Endothelial cell of umbilical vein (primary cell): ENCODE results near the gene ARID1B. TPM values are rescaled to one million over a fixed set of nuclear protein-coding genes. Genes with fewer than 3 reads are reported as not detected.

ENCODE experiments used
- BruUV-seq: library from RNA; stranded (reverse); fragments of 400-500 nt; replicated peaks from 2 replicates; lab custom pipeline; 2021; lab: Mats Ljungman, UMichigan
- CTCF ChIA-PET: fragments of 300-600, 350-600 bp; sonication (Branson Sonifier 250); formaldehyde crosslinking; loops from one replicate; lab custom pipeline; 2021; ENCODE audit warnings: antibody characterized with exemption, inconsistent platforms; lab: Charles Lee
- POLR2A ChIA-PET: fragments of 300-600, 350-600 bp; sonication (Branson Sonifier 250); formaldehyde crosslinking; loops from one replicate; lab custom pipeline; 2021; ENCODE audit warnings: antibody characterized with exemption, inconsistent platforms; lab: Charles Lee
- DNase-seq: peaks from one replicate; pipeline ENCODE4 v3.0.0-alpha.2; 2011; ENCODE audit warnings: low read depth, low spot score
- FAIRE-seq: peaks from 2 replicates; lab custom pipeline; 2011; peaks lifted over from hg19 to GRCh38; lab: Jason Lieb, UNC
- H2AFZ ChIP-seq: 2 replicates; pipeline ENCODE4 v1.6.0; 2012; ENCODE audit warnings: low read depth, low read length, control low read depth, inconsistent platforms
- H3K27ac ChIP-seq: 2 replicates; pipeline ENCODE4 v1.5.1; 2011; ENCODE audit warnings: low read depth, mild to moderate bottlenecking, control low read depth, low read length, moderate library complexity; ENCODE audit not compliant: insufficient read depth
- H3K27me3 ChIP-seq, 2 experiments: 2 replicates each; pipeline versions ENCODE4 v1.6.0 to v1.6.1; 2011; ENCODE audit warnings: low read length in 2 of 2, mixed read lengths in 1 of 2; ENCODE audit not compliant: control insufficient read depth in 2 of 2, insufficient read depth in 2 of 2
- H3K36me3 ChIP-seq, 2 experiments: 2 replicates in 1 of 2; 3 replicates in 1 of 2; pipeline ENCODE4 v1.5.1; 2011; ENCODE audit warnings: low read length in 2 of 2, mild to moderate bottlenecking in 1 of 2, moderate library complexity in 1 of 2; ENCODE audit not compliant: control insufficient read depth in 2 of 2, insufficient read depth in 2 of 2; ENCODE audit errors: extremely low read depth in 1 of 2
- H3K4me1 ChIP-seq: 3 replicates; pipeline ENCODE4 v1.5.1; 2011; ENCODE audit warnings: mild to moderate bottlenecking, low read length; ENCODE audit not compliant: control insufficient read depth, insufficient read depth; ENCODE audit errors: extremely low read depth
- H3K4me2 ChIP-seq: 2 replicates; pipeline ENCODE4 v1.6.1; 2011; ENCODE audit warnings: low read length, control low read depth, mixed read lengths; ENCODE audit not compliant: insufficient read depth
- H3K4me3 ChIP-seq, 3 experiments: fragments of 200-600 bp in 1 of 3; sonication (generic), shearing (Covaris generic) in 1 of 3; replicated peaks in 1 of 3; 2 replicates each; pipeline ENCODE4 v1.5.1; 2011 to 2016; ENCODE audit warnings: control low read depth in 3 of 3, low read length in 3 of 3, mild to moderate bottlenecking in 2 of 3, inconsistent platforms in 1 of 3, low read depth in 1 of 3, moderate library complexity in 1 of 3; ENCODE audit not compliant: insufficient read depth in 1 of 3
- H3K79me2 ChIP-seq: 2 replicates; pipeline ENCODE4 v1.6.0; 2012; ENCODE audit warnings: low read length, inconsistent platforms; ENCODE audit not compliant: control insufficient read depth, insufficient read depth
- H3K9ac ChIP-seq: replicated peaks from 2 replicates; pipeline ENCODE3; 2011; ENCODE audit warnings: low read length, control low read depth; ENCODE audit not compliant: insufficient read depth; ENCODE audit errors: extremely low read depth
- H3K9me1 ChIP-seq: replicated peaks from 3 replicates; pipeline ENCODE4 v1.6.0; 2011; ENCODE audit warnings: mild to moderate bottlenecking, low read length; ENCODE audit not compliant: control insufficient read depth, insufficient read depth; ENCODE audit errors: extremely low read depth
- H3K9me3 ChIP-seq: replicated peaks from 2 replicates; pipeline ENCODE4 v1.5.1; 2012; ENCODE audit warnings: low read length, inconsistent platforms; ENCODE audit not compliant: control insufficient read depth, insufficient read depth
- H4K20me1 ChIP-seq: replicated peaks from 2 replicates; pipeline ENCODE3; 2011; ENCODE audit warnings: mild to moderate bottlenecking, low read length; ENCODE audit not compliant: control insufficient read depth, insufficient read depth; ENCODE audit errors: extremely low read depth
- EZH2 ChIP-seq: IDR thresholded peaks from 2 replicates; pipeline ENCODE4 v1.6.1; 2012; ENCODE audit warnings: borderline replicate concordance, low read depth, mild to moderate bottlenecking, moderate library complexity, low read length, inconsistent platforms; ENCODE audit not compliant: severe bottlenecking
- FOS ChIP-seq: IDR thresholded peaks from 2 replicates; pipeline ENCODE4 v1.6.1; 2011; ENCODE audit warnings: mild to moderate bottlenecking, low read length, moderate library complexity, borderline replicate concordance; ENCODE audit not compliant: insufficient read depth
- GATA2 ChIP-seq: IDR thresholded peaks from 2 replicates; pipeline ENCODE4 v1.7.0; 2011; ENCODE audit warnings: low read depth, mild to moderate bottlenecking, moderate library complexity, mixed read lengths, low read length; ENCODE audit not compliant: insufficient read length, insufficient read depth
- JUN ChIP-seq: IDR thresholded peaks from 2 replicates; pipeline ENCODE4 v1.6.1; 2011; ENCODE audit warnings: borderline replicate concordance, low read depth; ENCODE audit not compliant: insufficient read length, insufficient read depth
- MYC ChIP-seq: IDR thresholded peaks from one replicate; pipeline ENCODE4 v1.6.1; 2011; ENCODE audit warnings: mild to moderate bottlenecking, low read depth, low read length
- POLR2A ChIP-seq: IDR thresholded peaks from 2 replicates; pipeline ENCODE4 v1.6.1; 2012; ENCODE audit warnings: low read depth, mild to moderate bottlenecking, control low read depth, low read length
- POLR2AphosphoS5 ChIP-seq: IDR thresholded peaks from 2 replicates; pipeline ENCODE4 v1.6.1; 2012; ENCODE audit warnings: low read depth, mild to moderate bottlenecking, control low read depth, low read length, moderate library complexity; ENCODE audit not compliant: insufficient read depth
- dilution Hi-C: fragments of 300-500 bp; cut with MboI; formaldehyde crosslinking; loops from one replicate; pipeline ENCODE4 v1.15.0; 2019; ENCODE audit warnings: low sequenced_read_pairs; ENCODE audit not compliant: extremely low pct_ligation_motif_present
- intact Hi-C: fragments of 100-400 bp; cut with micrococcal nuclease; formaldehyde crosslinking; loops from one replicate; pipeline ENCODE4 v1.10.0; 2022
- polyA plus RNA-seq, 4 experiments: library from polyadenylated mRNA; depleted of rRNA in 3 of 4; stranded (reverse) in 3 of 4; unstranded in 1 of 4; fragments of >200 nt; gene quantifications; 2 replicates each; pipeline versions ENCODE4 v1.2.1 to v1.2.3, GENCODE V29; 2011 to 2012; ENCODE audit warnings: missing spikeins in 1 of 4
- total RNA-seq: library from RNA; stranded (reverse); gene quantifications from 2 replicates; pipeline ENCODE4 v1.2.3, GENCODE V29; 2021
- TF ChIP-seq, protein P1 (sequence below), 2 donors: IDR thresholded peaks; 1 replicate in 1 of 2; 2 replicates in 1 of 2; pipeline ENCODE4 v1.5.1; 2011; ENCODE audit warnings: low read length in 2 of 2, mild to moderate bottlenecking in 2 of 2, moderate library complexity in 2 of 2, control low read depth in 1 of 2, inconsistent platforms in 1 of 2, low read depth in 1 of 2; ENCODE audit not compliant: insufficient read depth in 1 of 2; ENCODE audit errors: extremely low read depth in 1 of 2
- TF ChIP-seq, protein P2 (sequence below): IDR thresholded peaks from 2 replicates; pipeline ENCODE4 v1.6.1; 2011; ENCODE audit not compliant: insufficient read depth, insufficient read length

The ARID1B gene
- total and polyA plus RNA-seq, 2 donors (not counting 3 experiments of a cell fraction or from before 2014, with no cell fraction given): 21.8 to 89.5 TPM

DNA sequence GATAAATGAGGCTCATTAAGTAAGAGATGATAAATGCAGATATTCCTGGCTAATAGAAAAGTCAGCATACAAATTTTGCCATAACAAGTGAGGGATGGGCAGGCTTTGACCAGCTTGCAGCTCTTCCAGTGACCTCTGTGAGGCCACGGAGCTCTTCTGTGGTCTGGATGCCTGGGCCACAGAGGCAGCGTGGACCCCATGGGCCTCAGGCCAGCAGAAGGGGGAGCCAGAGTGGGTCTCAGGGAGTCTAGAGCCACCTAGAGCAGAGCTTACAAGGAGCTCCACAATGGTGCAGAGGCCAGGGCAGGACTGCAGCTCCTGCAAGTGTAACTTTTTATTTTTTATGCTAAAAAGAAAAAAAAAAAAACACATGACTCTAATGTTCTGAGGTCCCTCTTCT, 165.1 kb downstream of the ARID1B start:
- BruUV-seq: no TSS peak
- Histone ChIP-seq H3K27ac (no peak overlapping the region), H3K4me1 (no peaks in the 10 kb centered on the region), H3K9me3 (no peaks in the 10 kb centered on the region), H3K27me3 (no peaks in the 10 kb centered on the region), H3K4me2 (no peak overlapping the region), H3K9me1 (no peaks in the 10 kb centered on the region), H3K79me2 (peaks cover 58% of the 10 kb centered on the region), H4K20me1 (peaks cover 16% of the 10 kb centered on the region), H2AFZ (no peak overlapping the region), H3K9ac (no peak overlapping the region), H3K36me3 (no peaks in the 10 kb centered on the region), H3K4me3 (no peak overlapping the region)
- TF ChIP-seq MYC (no peak), FOS (no peak), JUN (no peak), EZH2 (no peak), GATA2 (no peak), POLR2A (no peak), POLR2AphosphoS5 (no peak)
- TF ChIP-seq, protein P1, sequence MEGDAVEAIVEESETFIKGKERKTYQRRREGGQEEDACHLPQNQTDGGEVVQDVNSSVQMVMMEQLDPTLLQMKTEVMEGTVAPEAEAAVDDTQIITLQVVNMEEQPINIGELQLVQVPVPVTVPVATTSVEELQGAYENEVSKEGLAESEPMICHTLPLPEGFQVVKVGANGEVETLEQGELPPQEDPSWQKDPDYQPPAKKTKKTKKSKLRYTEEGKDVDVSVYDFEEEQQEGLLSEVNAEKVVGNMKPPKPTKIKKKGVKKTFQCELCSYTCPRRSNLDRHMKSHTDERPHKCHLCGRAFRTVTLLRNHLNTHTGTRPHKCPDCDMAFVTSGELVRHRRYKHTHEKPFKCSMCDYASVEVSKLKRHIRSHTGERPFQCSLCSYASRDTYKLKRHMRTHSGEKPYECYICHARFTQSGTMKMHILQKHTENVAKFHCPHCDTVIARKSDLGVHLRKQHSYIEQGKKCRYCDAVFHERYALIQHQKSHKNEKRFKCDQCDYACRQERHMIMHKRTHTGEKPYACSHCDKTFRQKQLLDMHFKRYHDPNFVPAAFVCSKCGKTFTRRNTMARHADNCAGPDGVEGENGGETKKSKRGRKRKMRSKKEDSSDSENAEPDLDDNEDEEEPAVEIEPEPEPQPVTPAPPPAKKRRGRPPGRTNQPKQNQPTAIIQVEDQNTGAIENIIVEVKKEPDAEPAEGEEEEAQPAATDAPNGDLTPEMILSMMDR (IDR thresholded peaks at IDR 0.05; ENCODE audit: extremely low read depth in 1 of 2, insufficient read depth in 1 of 2, low read depth in 1 of 2, low read length in 2 of 2): no peak
- TF ChIP-seq, protein P2, sequence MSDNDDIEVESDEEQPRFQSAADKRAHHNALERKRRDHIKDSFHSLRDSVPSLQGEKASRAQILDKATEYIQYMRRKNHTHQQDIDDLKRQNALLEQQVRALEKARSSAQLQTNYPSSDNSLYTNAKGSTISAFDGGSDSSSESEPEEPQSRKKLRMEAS: no peak
- DNase-seq (no peak), FAIRE-seq (no peak)
- intact Hi-C loops: no loop called here
- CTCF ChIA-PET: interaction anchor here (1.3 to 2.7 kb wide), 3 partner anchors 10 to 12 kb away, joined by 4 to 13 read pairs (median 5); no protein-coding TSS in a partner anchor
- POLR2A ChIA-PET: no interaction called here
- dilution Hi-C loops: no loop called here
